WTC11 (cell line): ENCODE data around the gene ELOVL5.

Source experiments
- CBFB ChIP-seq: sonication (generic); formaldehyde crosslinking; IDR thresholded peaks from 2 replicates; pipeline ENCODE4 v1.8.1; 2022; ENCODE audit warnings: mild to moderate bottlenecking, low read depth, missing genetic modification reagents
- CREM ChIP-seq: sonication (generic); formaldehyde crosslinking; IDR thresholded peaks from 2 replicates; pipeline ENCODE4 v1.8.1; 2022; ENCODE audit warnings: mild to moderate bottlenecking, missing genetic modification reagents, moderate library complexity
- HMGA2 ChIP-seq: fragments of 250-450 bp; sonication (Bioruptor Pico); IDR thresholded peaks from 2 replicates; pipeline ENCODE4 v1.4.0; 2021; ENCODE audit warnings: mild to moderate bottlenecking, moderate library complexity
- TCF7 ChIP-seq: sonication (generic); formaldehyde crosslinking; IDR thresholded peaks from 2 replicates; pipeline ENCODE4 v1.8.0; 2022; ENCODE audit warnings: mild to moderate bottlenecking, low read depth, missing genetic modification reagents, moderate library complexity
- TEAD4 ChIP-seq: sonication (generic); formaldehyde crosslinking; IDR thresholded peaks from 2 replicates; pipeline ENCODE4 v1.8.0; 2022; ENCODE audit warnings: mild to moderate bottlenecking, missing genetic modification reagents
- TF ChIP-seq, protein P1 (sequence below): sonication (generic); formaldehyde crosslinking; IDR thresholded peaks from 2 replicates; pipeline ENCODE4 v1.8.1; 2023; ENCODE audit warnings: mild to moderate bottlenecking, missing genetic modification reagents, borderline replicate concordance
- TF ChIP-seq, protein P2 (sequence below): fragments of 200-600 bp; IDR thresholded peaks from 2 replicates; pipeline ENCODE4 v1.8.0; 2022; ENCODE audit warnings: antibody characterized with exemption
- TF ChIP-seq, protein P3 (sequence below): sonication (generic); formaldehyde crosslinking; IDR thresholded peaks from 2 replicates; pipeline ENCODE4 v1.8.0; 2022; ENCODE audit warnings: mild to moderate bottlenecking, missing genetic modification reagents
- TF ChIP-seq, protein P4 (sequence below): fragments of 250-450 bp; sonication (Bioruptor Pico); IDR thresholded peaks from 2 replicates; pipeline ENCODE4 v2.1.2; 2022; ENCODE audit warnings: mild to moderate bottlenecking, moderate library complexity
- TF ChIP-seq, protein P5 (sequence below): sonication (generic); formaldehyde crosslinking; IDR thresholded peaks from 2 replicates; pipeline ENCODE4 v1.8.0; 2022; ENCODE audit warnings: mild to moderate bottlenecking, missing genetic modification reagents

DNA sequence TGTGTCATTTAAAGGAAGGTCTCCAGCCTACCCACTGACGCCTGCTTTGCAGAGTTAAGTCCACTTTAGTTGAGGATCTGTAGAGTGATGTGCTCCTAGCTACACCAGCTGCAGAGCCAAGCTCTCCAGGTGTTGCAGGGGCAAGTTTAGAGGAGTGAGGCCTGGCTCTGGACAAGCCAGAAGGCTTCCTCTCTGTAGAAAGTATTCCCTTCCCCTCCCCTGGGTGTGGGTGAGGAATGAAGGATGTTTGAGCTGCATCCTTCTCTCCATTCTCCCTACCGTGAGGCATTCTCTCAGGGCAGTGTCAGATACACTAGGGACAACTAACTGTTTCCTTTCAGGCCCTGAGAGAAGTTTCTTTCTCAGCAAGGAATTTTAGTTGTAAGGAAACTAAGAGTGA lies 66.5 kb downstream of the ELOVL5 start:
- TF ChIP-seq, protein P1, sequence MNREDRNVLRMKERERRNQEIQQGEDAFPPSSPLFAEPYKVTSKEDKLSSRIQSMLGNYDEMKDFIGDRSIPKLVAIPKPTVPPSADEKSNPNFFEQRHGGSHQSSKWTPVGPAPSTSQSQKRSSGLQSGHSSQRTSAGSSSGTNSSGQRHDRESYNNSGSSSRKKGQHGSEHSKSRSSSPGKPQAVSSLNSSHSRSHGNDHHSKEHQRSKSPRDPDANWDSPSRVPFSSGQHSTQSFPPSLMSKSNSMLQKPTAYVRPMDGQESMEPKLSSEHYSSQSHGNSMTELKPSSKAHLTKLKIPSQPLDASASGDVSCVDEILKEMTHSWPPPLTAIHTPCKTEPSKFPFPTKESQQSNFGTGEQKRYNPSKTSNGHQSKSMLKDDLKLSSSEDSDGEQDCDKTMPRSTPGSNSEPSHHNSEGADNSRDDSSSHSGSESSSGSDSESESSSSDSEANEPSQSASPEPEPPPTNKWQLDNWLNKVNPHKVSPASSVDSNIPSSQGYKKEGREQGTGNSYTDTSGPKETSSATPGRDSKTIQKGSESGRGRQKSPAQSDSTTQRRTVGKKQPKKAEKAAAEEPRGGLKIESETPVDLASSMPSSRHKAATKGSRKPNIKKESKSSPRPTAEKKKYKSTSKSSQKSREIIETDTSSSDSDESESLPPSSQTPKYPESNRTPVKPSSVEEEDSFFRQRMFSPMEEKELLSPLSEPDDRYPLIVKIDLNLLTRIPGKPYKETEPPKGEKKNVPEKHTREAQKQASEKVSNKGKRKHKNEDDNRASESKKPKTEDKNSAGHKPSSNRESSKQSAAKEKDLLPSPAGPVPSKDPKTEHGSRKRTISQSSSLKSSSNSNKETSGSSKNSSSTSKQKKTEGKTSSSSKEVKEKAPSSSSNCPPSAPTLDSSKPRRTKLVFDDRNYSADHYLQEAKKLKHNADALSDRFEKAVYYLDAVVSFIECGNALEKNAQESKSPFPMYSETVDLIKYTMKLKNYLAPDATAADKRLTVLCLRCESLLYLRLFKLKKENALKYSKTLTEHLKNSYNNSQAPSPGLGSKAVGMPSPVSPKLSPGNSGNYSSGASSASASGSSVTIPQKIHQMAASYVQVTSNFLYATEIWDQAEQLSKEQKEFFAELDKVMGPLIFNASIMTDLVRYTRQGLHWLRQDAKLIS, result no peak
- TF ChIP-seq, protein P2, sequence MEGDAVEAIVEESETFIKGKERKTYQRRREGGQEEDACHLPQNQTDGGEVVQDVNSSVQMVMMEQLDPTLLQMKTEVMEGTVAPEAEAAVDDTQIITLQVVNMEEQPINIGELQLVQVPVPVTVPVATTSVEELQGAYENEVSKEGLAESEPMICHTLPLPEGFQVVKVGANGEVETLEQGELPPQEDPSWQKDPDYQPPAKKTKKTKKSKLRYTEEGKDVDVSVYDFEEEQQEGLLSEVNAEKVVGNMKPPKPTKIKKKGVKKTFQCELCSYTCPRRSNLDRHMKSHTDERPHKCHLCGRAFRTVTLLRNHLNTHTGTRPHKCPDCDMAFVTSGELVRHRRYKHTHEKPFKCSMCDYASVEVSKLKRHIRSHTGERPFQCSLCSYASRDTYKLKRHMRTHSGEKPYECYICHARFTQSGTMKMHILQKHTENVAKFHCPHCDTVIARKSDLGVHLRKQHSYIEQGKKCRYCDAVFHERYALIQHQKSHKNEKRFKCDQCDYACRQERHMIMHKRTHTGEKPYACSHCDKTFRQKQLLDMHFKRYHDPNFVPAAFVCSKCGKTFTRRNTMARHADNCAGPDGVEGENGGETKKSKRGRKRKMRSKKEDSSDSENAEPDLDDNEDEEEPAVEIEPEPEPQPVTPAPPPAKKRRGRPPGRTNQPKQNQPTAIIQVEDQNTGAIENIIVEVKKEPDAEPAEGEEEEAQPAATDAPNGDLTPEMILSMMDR, result no peak
- TF ChIP-seq TCF7 (CRISPR knock-in tag), result no peak
- TF ChIP-seq, protein P3, sequence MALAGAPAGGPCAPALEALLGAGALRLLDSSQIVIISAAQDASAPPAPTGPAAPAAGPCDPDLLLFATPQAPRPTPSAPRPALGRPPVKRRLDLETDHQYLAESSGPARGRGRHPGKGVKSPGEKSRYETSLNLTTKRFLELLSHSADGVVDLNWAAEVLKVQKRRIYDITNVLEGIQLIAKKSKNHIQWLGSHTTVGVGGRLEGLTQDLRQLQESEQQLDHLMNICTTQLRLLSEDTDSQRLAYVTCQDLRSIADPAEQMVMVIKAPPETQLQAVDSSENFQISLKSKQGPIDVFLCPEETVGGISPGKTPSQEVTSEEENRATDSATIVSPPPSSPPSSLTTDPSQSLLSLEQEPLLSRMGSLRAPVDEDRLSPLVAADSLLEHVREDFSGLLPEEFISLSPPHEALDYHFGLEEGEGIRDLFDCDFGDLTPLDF, result no peak
- no peak for TF ChIP-seq CBFB
- TF ChIP-seq HMGA2 (CRISPR knock-in tag), result no peak
- TF ChIP-seq CREM, result no peak
- TF ChIP-seq, protein P4, sequence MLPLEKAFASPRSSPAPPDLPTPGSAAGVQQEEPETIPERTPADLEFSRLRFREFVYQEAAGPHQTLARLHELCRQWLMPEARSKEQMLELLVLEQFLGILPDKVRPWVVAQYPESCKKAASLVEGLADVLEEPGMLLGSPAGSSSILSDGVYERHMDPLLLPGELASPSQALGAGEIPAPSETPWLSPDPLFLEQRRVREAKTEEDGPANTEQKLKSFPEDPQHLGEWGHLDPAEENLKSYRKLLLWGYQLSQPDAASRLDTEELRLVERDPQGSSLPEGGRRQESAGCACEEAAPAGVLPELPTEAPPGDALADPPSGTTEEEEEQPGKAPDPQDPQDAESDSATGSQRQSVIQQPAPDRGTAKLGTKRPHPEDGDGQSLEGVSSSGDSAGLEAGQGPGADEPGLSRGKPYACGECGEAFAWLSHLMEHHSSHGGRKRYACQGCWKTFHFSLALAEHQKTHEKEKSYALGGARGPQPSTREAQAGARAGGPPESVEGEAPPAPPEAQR (CRISPR knock-in tag), result no peak
- TF ChIP-seq TEAD4 (CRISPR knock-in tag), result no peak
- TF ChIP-seq, protein P5, sequence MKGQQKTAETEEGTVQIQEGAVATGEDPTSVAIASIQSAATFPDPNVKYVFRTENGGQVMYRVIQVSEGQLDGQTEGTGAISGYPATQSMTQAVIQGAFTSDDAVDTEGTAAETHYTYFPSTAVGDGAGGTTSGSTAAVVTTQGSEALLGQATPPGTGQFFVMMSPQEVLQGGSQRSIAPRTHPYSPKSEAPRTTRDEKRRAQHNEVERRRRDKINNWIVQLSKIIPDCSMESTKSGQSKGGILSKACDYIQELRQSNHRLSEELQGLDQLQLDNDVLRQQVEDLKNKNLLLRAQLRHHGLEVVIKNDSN, result no peak
